ENCODE measurements around the gene R3HDM2. TPM values are rescaled to one million over a fixed set of nuclear protein-coding genes. Genes with fewer than 3 reads are reported as not detected.
A peak's percentile ranks its signal among the peaks of the same experiment; 100 is the strongest.
"Not testable (repeated sequence)": the region's sequence is repeated elsewhere in the genome, so short reads cannot be mapped to it uniquely, and the experiment has no call there.

R3HDM2 gene
- total and polyA plus RNA-seq, 10 donors = 11.3 to 90.8 (median 53.5) TPM

GRCh38 chr12:57280211-57281062 is 150.4 kb downstream of the R3HDM2 start:
- H3K4me3 ChIP-seq = peak overlapping the region in 1 of 8 donors; percentile 24
- H3K27ac ChIP-seq = peak overlapping the region in 6 of 8 donors; percentile 16 to 76 (median 66)
- WGBS, 5 donors = 63 to 71% (median 68%) methylated on average over 9 of the region's 9 CpGs
- peaks cover 0 to 20% (median 14%) of the 10 kb centered on the region in 6 donors for H3K4me1 ChIP-seq
- intact Hi-C loops (cut with DNase I; ENCODE audit: low total_unique reads) = no loop called here
- H3K27me3 ChIP-seq (replicated peaks in 1 of 7) = no peaks in the 10 kb centered on the region
- peak; percentile 86 for DNase-seq
- no peaks in the 10 kb centered on the region for H3K9me3 ChIP-seq
- H3K36me3 ChIP-seq = peaks cover 0 to 100% (median 75%) of the 10 kb centered on the region in 6 donors
- no peak for TF ChIP-seq CTCF (IDR thresholded peaks at IDR 0.05 in 8 of 11, conservative IDR thresholded peaks at IDR 0.05 in 3 of 11)
- TF ChIP-seq POLR2AphosphoS5 (IDR thresholded peaks at IDR 0.05) = peak in 2 of 3 donors; percentile 23 to 43
- no peak for TF ChIP-seq POLR2A (IDR thresholded peaks at IDR 0.05)

- no peak overlapping the region for H3K4me3 ChIP-seq
- TF ChIP-seq CTCF (IDR thresholded peaks at IDR 0.05 in 8 of 11, conservative IDR thresholded peaks at IDR 0.05 in 3 of 11) (no peak), POLR2AphosphoS5 (IDR thresholded peaks at IDR 0.05) (no peak), POLR2A (IDR thresholded peaks at IDR 0.05) (no peak)
- no peak overlapping the region for H3K27ac ChIP-seq
- 88 to 96% (median 94%) methylated on average over 15 of the region's 15 CpGs for WGBS, 5 donors
- DNase-seq = no peak
- no peaks in the 10 kb centered on the region for H3K27me3 ChIP-seq (replicated peaks in 1 of 7)
- peaks cover 0 to 100% (median 70%) of the 10 kb centered on the region in 6 donors for H3K36me3 ChIP-seq
- H3K4me1 ChIP-seq = peaks cover 0 to 22% (median 14%) of the 10 kb centered on the region in 6 donors
- H3K9me3 ChIP-seq = no peaks in the 10 kb centered on the region
- intact Hi-C loops (cut with DNase I; ENCODE audit: low total_unique reads) = no loop called here
These were observed 152.1 kb downstream of the R3HDM2 start for GRCh38 chr12:57278465-57279381.

- intact Hi-C loops (cut with DNase I; ENCODE audit: low total_unique reads) = no loop called here
- Histone ChIP-seq H3K4me1 (peaks cover 0 to 37% (median 23%) of the 10 kb centered on the region in 6 donors), H3K9me3 (no peaks in the 10 kb centered on the region), H3K27me3 (replicated peaks in 1 of 7) (no peaks in the 10 kb centered on the region), H3K4me3 (no peak overlapping the region), H3K36me3 (peaks cover 0 to 100% (median 60%) of the 10 kb centered on the region in 6 donors), H3K27ac (no peak overlapping the region)
- no peak for DNase-seq
- TF ChIP-seq POLR2AphosphoS5 (IDR thresholded peaks at IDR 0.05) = no peak
- TF ChIP-seq CTCF (IDR thresholded peaks at IDR 0.05 in 8 of 11, conservative IDR thresholded peaks at IDR 0.05 in 3 of 11) = peak in 2 of 11 experiments; percentile 12 to 25
- TF ChIP-seq POLR2A (IDR thresholded peaks at IDR 0.05) = no peak
- 79 to 87% (median 83%) methylated on average over 4 of the region's 4 CpGs for WGBS, 5 donors
These were observed 153.8 kb downstream of the R3HDM2 start for GRCh38 chr12:57276935-57277563.

GRCh38 chr12:57276233-57276632 is 154.6 kb downstream of the R3HDM2 start:
- H3K27ac ChIP-seq; H3K4me3 ChIP-seq; H3K27me3 ChIP-seq (replicated peaks in 1 of 7); H3K9me3 ChIP-seq; DNase-seq; intact Hi-C loops (cut with DNase I; ENCODE audit: low total_unique reads): not testable (repeated sequence)
- H3K4me1 ChIP-seq = peaks cover 0 to 39% (median 23%) of the 10 kb centered on the region in 6 donors
- WGBS, 5 donors = 95 to 100% (median 97%) methylated on average over 6 of the region's 6 CpGs
- H3K36me3 ChIP-seq = peaks cover 0 to 100% (median 54%) of the 10 kb centered on the region in 6 donors
